GM18508 (cell line): Measurements from ENCODE around the gene RRH.
A peak's percentile ranks its signal among the peaks of the same experiment; 100 is the strongest.
"Not testable (repeated sequence)": the region's sequence is repeated elsewhere in the genome, so short reads cannot be mapped to it uniquely, and the experiment has no call there.

Experiments used
- ATAC-seq: cut with Tn5 transposase; IDR thresholded peaks from one replicate; pipeline ENCODE4 v1.9.1; 2021; ENCODE audit warnings: moderate number of reproducible peaks; ENCODE audit not compliant: insufficient read depth, unreplicated experiment

The RRH gene

GRCh38 chr4:109827672-109828071, at the start of gene RRH:
Gene RRH (plus strand): TSS chr4:109827972. CDS start chr4:109828028, 56 bp downstream.
- no peak for ATAC-seq

GRCh38 chr4:109782092-109782491, 45.7 kb upstream of the RRH start:
- not testable (repeated sequence) for ATAC-seq

GRCh38 chr4:109786846-109787245, 40.9 kb upstream of the RRH start:
- no peak for ATAC-seq

GRCh38 chr4:109787807-109788206, 40.0 kb upstream of the RRH start:
- ATAC-seq: no peak

GRCh38 chr4:109795059-109795458, 32.7 kb upstream of the RRH start:
- no peak for ATAC-seq

- no peak for ATAC-seq
These were observed 28.9 kb upstream of the RRH start for GRCh38 chr4:109798866-109799265.

- ATAC-seq: no peak
These were observed 26.5 kb upstream of the RRH start for GRCh38 chr4:109801099-109801789.

GRCh38 chr4:109801895-109802319, 25.9 kb upstream of the RRH start, which contains the start of gene CFI:
Gene CFI (minus strand): TSS chr4:109801999. CDS start chr4:109801971, 28 bp downstream.
- no peak for ATAC-seq

GRCh38 chr4:109803924-109804571, 23.7 kb upstream of the RRH start:
- ATAC-seq: peak; percentile 55

GRCh38 chr4:109809655-109810054, 18.1 kb upstream of the RRH start:
- ATAC-seq: no peak

- ATAC-seq: no peak
These were observed 17.0 kb upstream of the RRH start for GRCh38 chr4:109810552-109811387.

GRCh38 chr4:109811707-109812106, 16.1 kb upstream of the RRH start:
- no peak for ATAC-seq

- ATAC-seq: peak; percentile 97
These were observed 12.4 kb upstream of the RRH start, which contains the start of gene GAR1 for GRCh38 chr4:109815151-109816081. Gene GAR1 (plus strand): TSS chr4:109815762. CDS start chr4:109816165, 403 bp downstream.

- ATAC-seq: no peak
These were observed 11.7 kb upstream of the RRH start for GRCh38 chr4:109816082-109816442.

- no peak for ATAC-seq
These were observed 10.9 kb upstream of the RRH start for GRCh38 chr4:109816894-109817293.

- no peak for ATAC-seq
These were observed 9.5 kb upstream of the RRH start for GRCh38 chr4:109818268-109818667.

GRCh38 chr4:109820563-109820962, 7.2 kb upstream of the RRH start:
- ATAC-seq: no peak

- no peak for ATAC-seq
These were observed 6.6 kb upstream of the RRH start for GRCh38 chr4:109821185-109821584.

- ATAC-seq: peak; percentile 55
These were observed 1.1 kb upstream of the RRH start for GRCh38 chr4:109826719-109827118.

- ATAC-seq: no peak
These were observed 6.0 kb downstream of the RRH start for GRCh38 chr4:109833756-109834155.
